ENCODE measurements around the gene CAPN13.

The CAPN13 gene

GRCh38 chr2:30679426-30680088, 127.7 kb downstream of the CAPN13 start:
- peak in 1 of 2 experiments; percentile 49 for DNase-seq

- no peak for DNase-seq
Measured at GRCh38 chr2:30678410-30679137, 128.7 kb downstream of the CAPN13 start.

- DNase-seq = no peak
Measured at GRCh38 chr2:30677861-30678385, 129.3 kb downstream of the CAPN13 start.

- no peak for DNase-seq
Measured at GRCh38 chr2:30677231-30677630, 130.0 kb downstream of the CAPN13 start.

GRCh38 chr2:30675758-30676157, 131.5 kb downstream of the CAPN13 start:
- no peak for DNase-seq

- no peak for DNase-seq
Measured at GRCh38 chr2:30673127-30673526, 134.1 kb downstream of the CAPN13 start.
